ENCODE data around the gene TFDP2.

TFDP2 gene

GRCh38 chr3:142087676-142088075, 61.7 kb downstream of the TFDP2 start:
- Histone ChIP-seq H3K4me1 (ENCODE audit: control insufficient read depth, insufficient read depth, low read length) (no peaks in the 10 kb centered on the region), H3K27ac (ENCODE audit: extremely low read depth, low read depth, low read length) (no peak overlapping the region), H3K9me3 (ENCODE audit: control insufficient read depth, insufficient read depth, low read depth, low read length) (no peaks in the 10 kb centered on the region), H3K36me3 (ENCODE audit: control insufficient read depth in 2 of 2, insufficient read depth in 1 of 2, low read length in 2 of 2) (no peaks in the 10 kb centered on the region), H3K4me3 (ENCODE audit: low read depth, low read length) (no peak overlapping the region)
- POLR2A ChIA-PET: no interaction called here
- no peak for TF ChIP-seq ZNF354C (tag by site-specific recombination; IDR thresholded peaks at IDR 0.05; ENCODE audit: borderline replicate concordance, low read depth)
- TF ChIP-seq ZNF132 (tag by site-specific recombination; IDR thresholded peaks at IDR 0.05; ENCODE audit: borderline replicate concordance): no peak
- no peak for TF ChIP-seq ZSCAN5A (tag by site-specific recombination; IDR thresholded peaks at IDR 0.05)
- no peak for TF ChIP-seq ZNF580 (tag by site-specific recombination; IDR thresholded peaks at IDR 0.05)
- no peak for TF ChIP-seq GLIS2 (tag by site-specific recombination; IDR thresholded peaks at IDR 0.05)
- TF ChIP-seq ZNF121 (tag by site-specific recombination; IDR thresholded peaks at IDR 0.05): no peak
- TF ChIP-seq AEBP2 (tag by site-specific recombination; IDR thresholded peaks at IDR 0.05; ENCODE audit: borderline replicate concordance): no peak
- TF ChIP-seq ZNF501 (tag by site-specific recombination; IDR thresholded peaks at IDR 0.05): no peak
- no peak for TF ChIP-seq ZNF37A (tag by site-specific recombination; IDR thresholded peaks at IDR 0.05)
- TF ChIP-seq ZBTB8A (tag by site-specific recombination; IDR thresholded peaks at IDR 0.05): no peak
- no peak for TF ChIP-seq ZNF138 (tag by site-specific recombination; IDR thresholded peaks at IDR 0.05; ENCODE audit: borderline replicate concordance)
- TF ChIP-seq SP3 (tag by site-specific recombination; IDR thresholded peaks at IDR 0.05): no peak
- TF ChIP-seq ZNF16 (tag by site-specific recombination; IDR thresholded peaks at IDR 0.05; ENCODE audit: low read depth): no peak
- no peak for TF ChIP-seq YY1 (tag by site-specific recombination; IDR thresholded peaks at IDR 0.05)
- no peak for TF ChIP-seq KLF16 (tag by site-specific recombination; IDR thresholded peaks at IDR 0.05)
- TF ChIP-seq GLI2 (tag by site-specific recombination; IDR thresholded peaks at IDR 0.05; ENCODE audit: borderline replicate concordance, low read depth): no peak
- TF ChIP-seq ZNF19 (tag by site-specific recombination; IDR thresholded peaks at IDR 0.05; ENCODE audit: low read depth): no peak
- CTCF ChIA-PET: no interaction called here

GRCh38 chr3:142086581-142087090, 62.7 kb downstream of the TFDP2 start:
- ChIA-PET POLR2A (no interaction called here), CTCF (interaction anchor here (0.6 kb wide), 1 partner anchor 32 kb away, joined by 3 read pairs; no protein-coding TSS in a partner anchor)
- Histone ChIP-seq H3K4me1 (ENCODE audit: control insufficient read depth, insufficient read depth, low read length) (no peaks in the 10 kb centered on the region), H3K9me3 (ENCODE audit: control insufficient read depth, insufficient read depth, low read depth, low read length) (no peaks in the 10 kb centered on the region), H3K36me3 (ENCODE audit: control insufficient read depth in 2 of 2, insufficient read depth in 1 of 2, low read length in 2 of 2) (no peaks in the 10 kb centered on the region), H3K27ac (ENCODE audit: extremely low read depth, low read depth, low read length) (no peak overlapping the region), H3K4me3 (ENCODE audit: low read depth, low read length) (no peak overlapping the region)
- no peak for TF ChIP-seq ZNF114 (tag by site-specific recombination; IDR thresholded peaks at IDR 0.05)
- TF ChIP-seq KLF16 (tag by site-specific recombination; IDR thresholded peaks at IDR 0.05): no peak
- no peak for TF ChIP-seq ZNF473 (tag by site-specific recombination; IDR thresholded peaks at IDR 0.05)
- no peak for TF ChIP-seq ZNF223 (tag by site-specific recombination; IDR thresholded peaks at IDR 0.05)
- TF ChIP-seq ZNF423 (tag by site-specific recombination; IDR thresholded peaks at IDR 0.05): no peak
- TF ChIP-seq ZNF670 (tag by site-specific recombination; IDR thresholded peaks at IDR 0.05; ENCODE audit: low read depth): no peak
- no peak for TF ChIP-seq ZNF324 (tag by site-specific recombination; IDR thresholded peaks at IDR 0.05)
- no peak for TF ChIP-seq ZNF555 (tag by site-specific recombination; conservative IDR thresholded peaks at IDR 0.05)
- no peak for TF ChIP-seq INSM2 (tag by site-specific recombination; IDR thresholded peaks at IDR 0.05)
- no peak for TF ChIP-seq ZNF701 (tag by site-specific recombination; IDR thresholded peaks at IDR 0.05)
- no peak for TF ChIP-seq ZNF521 (tag by site-specific recombination; IDR thresholded peaks at IDR 0.05)
- TF ChIP-seq ZFHX2 (tag by site-specific recombination; conservative IDR thresholded peaks at IDR 0.05): no peak
- no peak for TF ChIP-seq ZNF624 (tag by site-specific recombination; IDR thresholded peaks at IDR 0.05)
- no peak for TF ChIP-seq PRDM10 (tag by site-specific recombination; IDR thresholded peaks at IDR 0.05)
